ENCODE measurements around the gene TRO. TPM values are rescaled to one million over a fixed set of nuclear protein-coding genes. Genes with fewer than 3 reads are reported as not detected.

TRO gene
- total and polyA plus RNA-seq, 2 of the 13 experiments (the other 11 are each of a cell fraction or from before 2014, with no cell fraction given): 13.8 to 25.4 TPM

GRCh38 chrX:54980334-54980733 lies 59.7 kb downstream of the TRO start:
- Histone ChIP-seq H3K9ac (ENCODE audit: insufficient read depth, low read depth, low read length) (no peak overlapping the region), H3K4me2 (ENCODE audit: low read depth, low read length) (no peak overlapping the region), H3K4me3 (replicated peaks in 1 of 3; ENCODE audit: insufficient read depth in 1 of 3, low read depth in 2 of 3, low read length in 3 of 3) (no peak overlapping the region), H2AFZ (ENCODE audit: low read length) (no peak overlapping the region), H4K20me1 (ENCODE audit: insufficient read depth, low read length) (no peaks in the 10 kb centered on the region), H3K79me2 (ENCODE audit: insufficient read depth, low read length) (no peaks in the 10 kb centered on the region), H3K4me1 (ENCODE audit: insufficient read depth, low read length) (peaks cover 17% of the 10 kb centered on the region; the same call in 1 of the 2 replicates), H3K36me3 (replicated peaks in 1 of 2; ENCODE audit: control insufficient read depth in 1 of 2, insufficient read depth in 2 of 2, low read length in 2 of 2) (no peaks in the 10 kb centered on the region), H3K27me3 (ENCODE audit: control insufficient read depth in 1 of 2, insufficient read depth in 2 of 2, low read length in 2 of 2) (no peaks in the 10 kb centered on the region), H3K9me3 (ENCODE audit: low read length) (no peaks in the 10 kb centered on the region), H3K27ac (ENCODE audit: extremely low read length, insufficient read depth, low read length) (no peak overlapping the region)
- ATAC-seq (no peak), FAIRE-seq (peak; percentile 39), DNase-seq (ENCODE audit: low spot score) (no peak)
- WGBS (ENCODE audit: low lambda C conversion rate): 78% methylated on average over 6 of the region's 6 CpGs
- intact Hi-C loops (cut with micrococcal nuclease; ENCODE audit: unreplicated experiment): no loop called here
- in situ Hi-C loops (cut with HindIII; ENCODE audit: extremely low pct_ligation_motif_present, low pct_unique_long_range_greater_than_20kb): no loop called here
- CTCF ChIA-PET (ENCODE audit: low intra/inter-chr PET ratio, low total read pairs): no interaction called here
- no TSS peak for BruUV-seq (replicated peaks)
- TF ChIP-seq MAFF (IDR thresholded peaks at IDR 0.05; ENCODE audit: low read depth, low read length) (no peak), RFX3 (CRISPR knock-in tag; IDR thresholded peaks at IDR 0.05) (no peak), MAZ (IDR thresholded peaks at IDR 0.05; ENCODE audit: borderline replicate concordance, low read depth, low read length) (no peak), MAZ (CRISPR knock-in tag; IDR thresholded peaks at IDR 0.05; ENCODE audit: low read depth) (no peak), SMAD9 (CRISPR knock-in tag; IDR thresholded peaks at IDR 0.05) (no peak), PAF1 (CRISPR knock-in tag; IDR thresholded peaks at IDR 0.05) (no peak), ESRRA (CRISPR knock-in tag; IDR thresholded peaks at IDR 0.05; ENCODE audit: low read depth) (no peak), KLF6 (CRISPR knock-in tag; IDR thresholded peaks at IDR 0.05) (no peak), IRF9 (CRISPR knock-in tag; IDR thresholded peaks at IDR 0.05; ENCODE audit: borderline replicate concordance) (no peak), ATF1 (CRISPR knock-in tag; IDR thresholded peaks at IDR 0.05) (no peak)
- POLR2A ChIA-PET: interaction anchor here (1.3 kb wide), 1 partner anchor 15 kb away, joined by 3 read pairs; no protein-coding TSS in a partner anchor

Small RNA genes lying within 50 kb of the gene (small RNA-seq; reads per million reads assigned to genes)
- gene RF00614 (ENCODE audit: insufficient read depth in 2 of 3, insufficient read length in 3 of 3, low read depth in 2 of 3, low replicate concordance in 1 of 3): 0 reads per million in 3 experiments

Other genes with a start within 250 kb of the TRO start
- gene ITIH6, start 122.6 kb upstream of the TRO start, total RNA-seq (2016; rRNA removed; fragmentation: Illumina TruSeq; extraction: Trizol): not detected in 2 replicates
- not detected in 2 replicates for gene ITIH6, start 122.6 kb upstream of the TRO start, polyA plus RNA-seq (2011; rRNA removed)
- 144 and 153 TPM in 2 replicates for gene MAGED2, start 113.1 kb upstream of the TRO start, total RNA-seq (2016; rRNA removed; fragmentation: Illumina TruSeq; extraction: Trizol)
- gene MAGED2, start 113.1 kb upstream of the TRO start, polyA plus RNA-seq (2011; rRNA removed): 142 and 144 TPM in 2 replicates
- 1.5 and 1.7 TPM in 2 replicates for gene PFKFB1, start 73.4 kb downstream of the TRO start, total RNA-seq (2016; rRNA removed; fragmentation: Illumina TruSeq; extraction: Trizol)
- 2.9 and 3.8 TPM in 2 replicates for gene PFKFB1, start 73.4 kb downstream of the TRO start, polyA plus RNA-seq (2011; rRNA removed)
- gene APEX2, start 79.5 kb downstream of the TRO start, total RNA-seq (2016; rRNA removed; fragmentation: Illumina TruSeq; extraction: Trizol): 12.7 and 16.2 TPM in 2 replicates
- 14.6 and 17.8 TPM in 2 replicates for gene APEX2, start 79.5 kb downstream of the TRO start, polyA plus RNA-seq (2011; rRNA removed)
- not detected in 2 replicates for gene ALAS2, start 110.2 kb downstream of the TRO start, total RNA-seq (2016; rRNA removed; fragmentation: Illumina TruSeq; extraction: Trizol)
- gene ALAS2, start 110.2 kb downstream of the TRO start, polyA plus RNA-seq (2011; rRNA removed): not detected in 2 replicates
- not detected in 2 replicates for gene PAGE2B, start 154.2 kb downstream of the TRO start, total RNA-seq (2016; rRNA removed; fragmentation: Illumina TruSeq; extraction: Trizol)
- gene PAGE2B, start 154.2 kb downstream of the TRO start, polyA plus RNA-seq (2011; rRNA removed): 0.37 and 0.57 TPM in 2 replicates
- not detected in 2 replicates for gene PAGE2, start 168.2 kb downstream of the TRO start, total RNA-seq (2016; rRNA removed; fragmentation: Illumina TruSeq; extraction: Trizol)
- not detected in 2 replicates for gene PAGE2, start 168.2 kb downstream of the TRO start, polyA plus RNA-seq (2011; rRNA removed)

Measured in HepG2 (cell line).